ENCODE results near the gene TEK. TPM values are rescaled to one million over a fixed set of nuclear protein-coding genes. Genes with fewer than 3 reads are reported as not detected.

TEK gene
- total and polyA plus RNA-seq, 9 of the 15 experiments (the other 6 are each of a cell fraction or from before 2014, with no cell fraction given): 0.03 to 0.13 (median 0.06) TPM

DNA sequence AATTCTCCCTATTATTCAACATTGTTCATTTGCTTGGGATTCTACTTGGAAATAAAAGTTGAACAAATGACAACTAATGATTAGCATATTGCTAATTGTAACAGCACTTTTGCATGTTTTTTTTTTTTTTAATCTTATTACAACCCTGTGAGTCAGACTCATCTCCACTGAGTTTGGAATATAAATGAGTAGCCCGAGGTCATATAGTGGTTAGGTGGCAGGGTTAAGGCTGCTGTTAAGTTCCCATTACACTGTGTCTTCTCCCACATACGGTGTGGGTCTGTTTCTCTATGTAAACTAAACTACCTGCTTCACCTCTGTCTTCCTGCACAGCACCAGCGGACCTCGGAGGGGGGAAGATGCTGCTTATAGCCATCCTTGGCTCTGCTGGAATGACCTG lies 95.6 kb downstream of the TEK start:
- no peak overlapping the region for H3K4me3 ChIP-seq
- no peak overlapping the region for H3K4me2 ChIP-seq (ENCODE audit: insufficient read depth, low read length)
- no TSS peak for BruUV-seq (replicated peaks)
- DNase-seq (ENCODE audit: extremely low read depth in 1 of 4, low spot score in 3 of 4) (no peak), FAIRE-seq (no peak), ATAC-seq (no peak)
- CTCF ChIA-PET (ENCODE audit: low intra/inter-chr PET ratio): interaction anchor here (0.6 kb wide), 1 partner anchor 499 kb away, joined by 3 read pairs; no protein-coding TSS in a partner anchor
- H4K20me1 ChIP-seq (replicated peaks; ENCODE audit: control insufficient read depth, insufficient read depth, low read length): no peaks in the 10 kb centered on the region
- no peaks in the 10 kb centered on the region for H3K9me1 ChIP-seq (ENCODE audit: control insufficient read depth, insufficient read depth, low read length)
- in situ Hi-C loops (cut with MboI): no loop called here
- POLR2A ChIA-PET: no interaction called here
- H2AFZ ChIP-seq (ENCODE audit: low read depth, low read length): no peak overlapping the region
- H3K4me1 ChIP-seq (replicated peaks in 1 of 2; ENCODE audit: control insufficient read depth in 2 of 2, insufficient read depth in 2 of 2, low read length in 2 of 2): no peaks in the 10 kb centered on the region
- no peaks in the 10 kb centered on the region for H3K79me2 ChIP-seq (ENCODE audit: control insufficient read depth, insufficient read depth, low read length)
- no peak overlapping the region for H3K27ac ChIP-seq (ENCODE audit: extremely low read depth, low read depth, low read length)
- no peak overlapping the region for H3K9ac ChIP-seq (ENCODE audit: insufficient read depth in 1 of 2, low read depth in 2 of 2, low read length in 2 of 2)
- H3K36me3 ChIP-seq (ENCODE audit: control insufficient read depth, insufficient read depth, low read length): no peaks in the 10 kb centered on the region
- H3K27me3 ChIP-seq (ENCODE audit: control insufficient read depth in 2 of 2, insufficient read depth in 2 of 2, low read length in 2 of 2): no peaks in the 10 kb centered on the region
- WGBS (ENCODE audit: insufficient coverage, low coverage, missing lambda C conversion rate): 0% methylated on average over 3 of the region's 4 CpGs
- H3K9me3 ChIP-seq (replicated peaks; ENCODE audit: control insufficient read depth, insufficient read depth, low read depth, low read length): no peaks in the 10 kb centered on the region
- intact Hi-C loops (cut with micrococcal nuclease): no loop called here
- TF ChIP-seq FOXK1 (CRISPR knock-in tag; IDR thresholded peaks at IDR 0.05; ENCODE audit: borderline replicate concordance) (no peak), STAT5A (IDR thresholded peaks at IDR 0.05; ENCODE audit: borderline replicate concordance, low read length) (no peak), SNRNP70 (optimal IDR thresholded peaks at IDR 0.05; ENCODE audit: low read depth, low read length) (no peak), L3MBTL2 (IDR thresholded peaks at IDR 0.05) (no peak), SREBF2 (CRISPR knock-in tag; IDR thresholded peaks at IDR 0.05) (no peak), ELF4 (CRISPR knock-in tag; IDR thresholded peaks at IDR 0.05) (no peak), MED1 (CRISPR knock-in tag; IDR thresholded peaks at IDR 0.05; ENCODE audit: borderline replicate concordance) (no peak), ZNF695 (CRISPR knock-in tag; IDR thresholded peaks at IDR 0.05) (no peak), ZNF184 (CRISPR knock-in tag; IDR thresholded peaks at IDR 0.05) (no peak), TEAD1 (CRISPR knock-in tag; IDR thresholded peaks at IDR 0.05) (no peak), YBX1 (IDR thresholded peaks at IDR 0.05) (no peak), TCF7L2 (IDR thresholded peaks at IDR 0.05; ENCODE audit: low read depth, low read length) (no peak), PTRF (tag; IDR thresholded peaks at IDR 0.05) (no peak)
- TF ChIP-seq, protein P1, sequence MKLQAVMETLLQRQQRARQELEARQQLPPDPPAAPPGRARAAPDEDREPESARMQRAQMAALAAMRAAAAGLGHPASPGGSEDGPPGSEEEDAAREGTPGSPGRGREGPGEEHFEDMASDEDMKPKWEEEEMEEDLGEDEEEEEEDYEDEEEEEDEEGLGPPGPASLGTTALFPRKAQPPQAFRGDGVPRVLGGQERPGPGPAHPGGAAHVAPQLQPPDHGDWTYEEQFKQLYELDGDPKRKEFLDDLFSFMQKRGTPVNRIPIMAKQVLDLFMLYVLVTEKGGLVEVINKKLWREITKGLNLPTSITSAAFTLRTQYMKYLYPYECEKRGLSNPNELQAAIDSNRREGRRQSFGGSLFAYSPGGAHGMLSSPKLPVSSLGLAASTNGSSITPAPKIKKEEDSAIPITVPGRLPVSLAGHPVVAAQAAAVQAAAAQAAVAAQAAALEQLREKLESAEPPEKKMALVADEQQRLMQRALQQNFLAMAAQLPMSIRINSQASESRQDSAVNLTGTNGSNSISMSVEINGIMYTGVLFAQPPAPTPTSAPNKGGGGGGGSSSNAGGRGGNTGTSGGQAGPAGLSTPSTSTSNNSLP (IDR thresholded peaks at IDR 0.05; ENCODE audit: borderline replicate concordance, low read depth, low read length): no peak
- TF ChIP-seq, protein P2, sequence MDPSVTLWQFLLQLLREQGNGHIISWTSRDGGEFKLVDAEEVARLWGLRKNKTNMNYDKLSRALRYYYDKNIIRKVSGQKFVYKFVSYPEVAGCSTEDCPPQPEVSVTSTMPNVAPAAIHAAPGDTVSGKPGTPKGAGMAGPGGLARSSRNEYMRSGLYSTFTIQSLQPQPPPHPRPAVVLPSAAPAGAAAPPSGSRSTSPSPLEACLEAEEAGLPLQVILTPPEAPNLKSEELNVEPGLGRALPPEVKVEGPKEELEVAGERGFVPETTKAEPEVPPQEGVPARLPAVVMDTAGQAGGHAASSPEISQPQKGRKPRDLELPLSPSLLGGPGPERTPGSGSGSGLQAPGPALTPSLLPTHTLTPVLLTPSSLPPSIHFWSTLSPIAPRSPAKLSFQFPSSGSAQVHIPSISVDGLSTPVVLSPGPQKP (CRISPR knock-in tag; IDR thresholded peaks at IDR 0.05): no peak
- TF ChIP-seq, protein P3, sequence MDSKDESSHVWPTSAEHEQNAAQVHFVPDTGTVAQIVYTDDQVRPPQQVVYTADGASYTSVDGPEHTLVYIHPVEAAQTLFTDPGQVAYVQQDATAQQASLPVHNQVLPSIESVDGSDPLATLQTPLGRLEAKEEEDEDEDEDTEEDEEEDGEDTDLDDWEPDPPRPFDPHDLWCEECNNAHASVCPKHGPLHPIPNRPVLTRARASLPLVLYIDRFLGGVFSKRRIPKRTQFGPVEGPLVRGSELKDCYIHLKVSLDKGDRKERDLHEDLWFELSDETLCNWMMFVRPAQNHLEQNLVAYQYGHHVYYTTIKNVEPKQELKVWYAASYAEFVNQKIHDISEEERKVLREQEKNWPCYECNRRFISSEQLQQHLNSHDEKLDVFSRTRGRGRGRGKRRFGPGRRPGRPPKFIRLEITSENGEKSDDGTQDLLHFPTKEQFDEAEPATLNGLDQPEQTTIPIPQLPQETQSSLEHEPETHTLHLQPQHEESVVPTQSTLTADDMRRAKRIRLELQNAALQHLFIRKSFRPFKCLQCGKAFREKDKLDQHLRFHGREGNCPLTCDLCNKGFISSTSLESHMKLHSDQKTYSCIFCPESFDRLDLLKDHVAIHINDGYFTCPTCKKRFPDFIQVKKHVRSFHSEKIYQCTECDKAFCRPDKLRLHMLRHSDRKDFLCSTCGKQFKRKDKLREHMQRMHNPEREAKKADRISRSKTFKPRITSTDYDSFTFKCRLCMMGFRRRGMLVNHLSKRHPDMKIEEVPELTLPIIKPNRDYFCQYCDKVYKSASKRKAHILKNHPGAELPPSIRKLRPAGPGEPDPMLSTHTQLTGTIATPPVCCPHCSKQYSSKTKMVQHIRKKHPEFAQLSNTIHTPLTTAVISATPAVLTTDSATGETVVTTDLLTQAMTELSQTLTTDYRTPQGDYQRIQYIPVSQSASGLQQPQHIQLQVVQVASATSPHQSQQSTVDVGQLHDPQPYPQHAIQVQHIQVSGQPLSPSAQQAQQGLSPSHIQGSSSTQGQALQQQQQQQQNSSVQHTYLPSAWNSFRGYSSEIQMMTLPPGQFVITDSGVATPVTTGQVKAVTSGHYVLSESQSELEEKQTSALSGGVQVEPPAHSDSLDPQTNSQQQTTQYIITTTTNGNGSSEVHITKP (IDR thresholded peaks at IDR 0.05; ENCODE audit: partially characterized antibody): no peak
- TF ChIP-seq, protein P4, sequence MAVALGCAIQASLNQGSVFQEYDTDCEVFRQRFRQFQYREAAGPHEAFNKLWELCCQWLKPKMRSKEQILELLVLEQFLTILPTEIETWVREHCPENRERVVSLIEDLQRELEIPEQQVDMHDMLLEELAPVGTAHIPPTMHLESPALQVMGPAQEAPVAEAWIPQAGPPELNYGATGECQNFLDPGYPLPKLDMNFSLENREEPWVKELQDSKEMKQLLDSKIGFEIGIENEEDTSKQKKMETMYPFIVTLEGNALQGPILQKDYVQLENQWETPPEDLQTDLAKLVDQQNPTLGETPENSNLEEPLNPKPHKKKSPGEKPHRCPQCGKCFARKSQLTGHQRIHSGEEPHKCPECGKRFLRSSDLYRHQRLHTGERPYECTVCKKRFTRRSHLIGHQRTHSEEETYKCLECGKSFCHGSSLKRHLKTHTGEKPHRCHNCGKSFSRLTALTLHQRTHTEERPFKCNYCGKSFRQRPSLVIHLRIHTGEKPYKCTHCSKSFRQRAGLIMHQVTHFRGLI (CRISPR knock-in tag; IDR thresholded peaks at IDR 0.05): no peak
